GM19455 (cell line): Measurements from ENCODE around the gene PTN.
"Not testable (repeated sequence)": the region's sequence is repeated elsewhere in the genome, so short reads cannot be mapped to it uniquely, and the experiment has no call there.

Experiments used
- ATAC-seq: cut with Tn5 transposase; IDR thresholded peaks from one replicate; pipeline ENCODE4 v1.9.1; 2021; ENCODE audit not compliant: unreplicated experiment

Gene PTN

GRCh38 chr7:137268001-137268865 is 75.3 kb downstream of the PTN start:
- not testable (repeated sequence) for ATAC-seq

- no peak for ATAC-seq
These were observed 76.8 kb downstream of the PTN start for GRCh38 chr7:137266764-137267163.

GRCh38 chr7:137265480-137265879 is 78.1 kb downstream of the PTN start:
- not testable (repeated sequence) for ATAC-seq

- no peak for ATAC-seq
These were observed 80.9 kb downstream of the PTN start for GRCh38 chr7:137262599-137262998.

- no peak for ATAC-seq
These were observed 85.0 kb downstream of the PTN start for GRCh38 chr7:137258552-137258951.

GRCh38 chr7:137254766-137255165 is 88.8 kb downstream of the PTN start:
- no peak for ATAC-seq

- ATAC-seq, result no peak
These were observed 97.6 kb downstream of the PTN start for GRCh38 chr7:137245890-137246289.

- no peak for ATAC-seq
These were observed 98.3 kb downstream of the PTN start for GRCh38 chr7:137245186-137245585.

GRCh38 chr7:137243741-137244140 is 99.8 kb downstream of the PTN start:
- ATAC-seq, result no peak

GRCh38 chr7:137242616-137243015 is 100.9 kb downstream of the PTN start:
- no peak for ATAC-seq

- no peak for ATAC-seq
These were observed 101.7 kb downstream of the PTN start for GRCh38 chr7:137241655-137242360.

- not testable (repeated sequence) for ATAC-seq
These were observed 104.3 kb downstream of the PTN start for GRCh38 chr7:137239186-137239585.

- no peak for ATAC-seq
These were observed 108.1 kb downstream of the PTN start for GRCh38 chr7:137235434-137235833.

- no peak for ATAC-seq
These were observed 112.4 kb downstream of the PTN start for GRCh38 chr7:137231167-137231566.

- ATAC-seq, result no peak
These were observed 122.1 kb downstream of the PTN start for GRCh38 chr7:137221467-137221866.

GRCh38 chr7:137213744-137214143 is 129.8 kb downstream of the PTN start:
- ATAC-seq, result no peak

GRCh38 chr7:137209151-137209817 is 134.2 kb downstream of the PTN start:
- no peak for ATAC-seq

GRCh38 chr7:137206770-137207169 is 136.8 kb downstream of the PTN start:
- no peak for ATAC-seq

GRCh38 chr7:137204246-137204645 is 139.3 kb downstream of the PTN start:
- ATAC-seq, result no peak

GRCh38 chr7:137203351-137203750 is 140.2 kb downstream of the PTN start:
- no peak for ATAC-seq

GRCh38 chr7:137196648-137197047 is 146.9 kb downstream of the PTN start:
- no peak for ATAC-seq

- ATAC-seq, result no peak
These were observed 147.5 kb downstream of the PTN start for GRCh38 chr7:137195996-137196395.
